8988T (cell line): Measurements from ENCODE around the gene OSBPL3.

Source experiments
- DNase-seq: peaks from one replicate; pipeline ENCODE4 v3.0.0; 2011

The OSBPL3 gene

GRCh38 chr7:24888653-24889052 is 91.3 kb downstream of the OSBPL3 start:
- DNase-seq: no peak

DNA sequence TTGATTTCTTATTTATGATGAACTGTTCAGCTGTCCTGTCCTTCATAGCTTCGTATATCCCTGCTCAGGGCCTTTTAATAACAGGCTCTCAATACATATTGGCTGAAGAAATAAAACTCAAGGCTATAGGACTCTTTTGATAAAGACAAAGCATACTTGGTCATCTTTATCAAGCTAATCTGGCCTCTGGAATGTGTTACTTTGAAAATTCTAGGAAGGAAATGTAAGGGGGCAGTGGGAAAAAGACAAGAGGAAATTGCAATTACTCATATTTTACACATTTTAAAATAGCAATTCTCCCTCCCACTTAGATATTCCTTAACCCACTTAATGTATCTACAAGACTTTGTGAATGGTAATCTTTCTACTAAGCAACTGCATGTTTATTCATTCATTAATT is 94.3 kb downstream of the OSBPL3 start:
- no peak for DNase-seq

DNA sequence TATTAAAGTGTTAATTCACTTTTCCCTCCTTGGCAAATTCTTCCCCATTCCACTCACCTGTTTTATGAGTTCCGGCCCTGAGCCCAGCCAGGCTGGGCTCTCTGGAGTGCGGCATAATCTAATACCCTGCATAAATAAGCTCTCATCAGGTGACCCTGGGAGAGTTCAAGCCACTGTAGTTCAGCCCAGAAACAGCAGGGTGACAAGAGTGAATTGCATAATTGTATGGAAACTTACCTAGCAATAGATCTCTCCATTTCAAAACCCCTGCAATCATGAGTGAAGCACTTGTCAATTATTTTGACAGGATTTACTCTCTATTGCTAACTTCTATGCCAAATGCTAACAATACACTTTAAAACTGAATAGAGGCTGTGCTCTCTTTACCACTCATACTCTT is 94.7 kb downstream of the OSBPL3 start:
- no peak for DNase-seq

- DNase-seq: no peak
Measured at GRCh38 chr7:24884401-24884800, 95.6 kb downstream of the OSBPL3 start.

DNA sequence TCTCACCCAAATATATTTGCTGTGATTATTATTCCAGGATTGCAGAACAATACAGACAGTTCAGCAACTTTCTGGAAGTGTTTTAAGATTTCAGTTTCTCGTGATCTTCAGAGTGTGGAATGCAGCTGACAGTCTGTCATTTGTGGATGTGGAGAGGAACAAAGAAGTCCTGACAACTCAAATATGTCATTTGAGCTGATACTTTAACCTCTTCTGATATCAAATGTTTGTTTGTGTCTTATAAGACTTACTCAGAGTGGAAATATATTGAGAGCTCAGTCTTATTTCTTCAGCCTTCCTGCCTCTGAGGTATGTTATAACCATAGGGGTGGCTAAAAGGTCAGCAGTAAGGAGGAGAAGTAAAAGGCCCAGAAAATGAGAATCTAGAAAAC is 96.4 kb downstream of the OSBPL3 start:
- no peak for DNase-seq

- DNase-seq: no peak
Measured at GRCh38 chr7:24882989-24883621, 96.9 kb downstream of the OSBPL3 start.

DNA sequence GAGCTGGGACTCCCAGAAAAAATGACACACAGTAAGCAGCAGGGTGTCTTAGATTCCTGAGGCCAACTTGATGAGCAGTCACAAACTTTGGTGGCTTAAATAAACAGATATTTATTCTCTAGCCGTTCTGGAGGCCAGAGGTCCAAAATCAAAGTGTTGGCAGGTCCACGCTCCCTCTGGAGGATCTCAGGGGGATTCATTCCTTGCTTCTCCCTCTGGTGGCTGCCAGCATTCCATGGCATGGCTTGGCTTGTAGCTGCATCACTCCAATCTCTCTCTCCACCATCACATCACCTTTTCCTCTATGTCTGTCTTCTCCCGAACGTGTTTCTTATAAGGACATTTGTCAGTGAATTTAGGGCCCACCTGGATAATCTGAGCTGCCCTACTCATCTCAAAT is 98.4 kb downstream of the OSBPL3 start:
- DNase-seq: no peak

GRCh38 chr7:24880886-24881285 is 99.1 kb downstream of the OSBPL3 start:
- no peak for DNase-seq

DNA sequence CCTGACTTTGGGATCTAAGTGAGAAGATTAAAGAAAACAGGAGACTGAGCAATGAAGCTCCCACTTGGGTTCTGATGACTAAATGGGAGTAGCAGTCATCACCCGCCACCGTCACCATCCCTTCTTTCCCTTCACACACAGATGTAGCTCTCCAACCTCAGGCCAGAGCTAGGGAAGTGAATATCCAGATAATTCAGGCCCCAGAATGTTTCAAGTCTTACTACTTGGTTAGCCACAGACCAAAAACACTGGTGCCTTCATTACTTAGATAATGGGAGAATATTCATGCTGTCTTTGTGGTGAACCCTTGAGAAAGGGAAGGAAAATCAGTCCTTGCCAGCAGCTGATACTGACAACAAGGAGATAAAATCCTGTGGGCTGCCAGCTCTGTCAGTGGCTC is 100.7 kb downstream of the OSBPL3 start:
- DNase-seq: no peak

DNA sequence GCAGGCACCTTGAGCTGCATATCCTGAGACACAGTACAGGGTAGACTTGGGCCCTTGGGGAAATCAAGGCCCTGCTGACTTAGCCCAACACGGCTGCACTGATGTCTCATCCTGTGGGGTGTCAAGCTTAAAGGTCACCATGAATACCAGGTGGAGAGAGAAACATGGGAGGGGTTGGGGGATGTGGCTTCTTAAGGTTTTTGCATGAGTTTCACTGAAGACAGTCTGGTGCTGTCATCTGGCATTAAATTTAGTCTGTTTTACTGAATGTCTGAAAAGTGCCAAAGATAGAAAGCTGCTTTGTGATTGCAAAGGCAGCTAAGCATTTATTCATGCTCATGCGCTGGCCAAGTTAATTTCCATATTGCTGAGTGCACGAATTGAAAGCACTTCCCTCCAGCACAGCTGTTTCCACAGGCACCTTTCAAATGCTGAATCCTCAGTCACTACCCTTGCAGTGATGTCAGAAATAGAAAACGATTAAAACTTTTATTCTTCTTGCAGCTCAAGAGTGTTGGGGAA is 102.1 kb downstream of the OSBPL3 start:
- no peak for DNase-seq

GRCh38 chr7:24874791-24875190 is 105.2 kb downstream of the OSBPL3 start:
- DNase-seq: no peak

GRCh38 chr7:24873944-24874343 is 106.0 kb downstream of the OSBPL3 start:
- DNase-seq: no peak

GRCh38 chr7:24871770-24872169 is 108.2 kb downstream of the OSBPL3 start:
- no peak for DNase-seq

DNA sequence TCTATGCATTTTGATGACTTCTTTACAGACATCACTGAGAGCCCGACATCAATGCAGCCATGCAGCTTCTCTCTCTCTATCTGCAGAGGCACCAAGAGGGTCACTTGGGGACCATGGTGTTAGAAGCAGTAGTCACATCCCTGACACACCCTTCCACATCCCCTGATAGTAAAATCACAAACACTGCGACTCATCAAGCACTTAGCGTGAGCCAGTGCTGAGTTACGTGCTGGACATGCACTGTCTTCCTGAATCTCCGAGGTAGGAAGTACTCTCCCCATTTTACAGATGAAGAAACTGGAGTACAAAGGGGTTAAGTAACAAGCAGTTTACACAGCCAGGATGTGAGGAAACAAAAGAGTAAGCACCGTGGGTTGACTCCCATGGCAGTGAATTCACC is 109.2 kb downstream of the OSBPL3 start:
- no peak for DNase-seq

- DNase-seq: no peak
Measured at GRCh38 chr7:24869572-24869971, 110.4 kb downstream of the OSBPL3 start.

DNA sequence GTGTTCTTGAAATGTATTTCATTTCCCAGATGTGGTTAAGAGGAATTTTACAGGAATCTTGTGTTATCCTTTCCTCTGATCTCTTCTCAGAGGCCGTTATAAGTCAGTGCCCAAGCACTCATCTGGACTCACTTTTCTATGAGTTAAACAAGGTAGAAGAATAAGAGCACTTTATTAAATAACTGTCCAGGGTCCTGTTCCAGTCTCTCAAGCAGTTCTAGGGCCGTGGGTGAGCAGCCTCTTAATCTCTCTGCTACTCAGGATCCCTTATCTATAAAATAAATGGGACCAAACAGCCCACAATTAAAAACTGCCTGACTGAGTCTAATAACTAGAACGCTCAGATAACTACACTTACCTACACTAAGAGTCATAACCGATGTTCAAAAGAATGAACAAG is 111.2 kb downstream of the OSBPL3 start:
- DNase-seq: no peak

- no peak for DNase-seq
Measured at GRCh38 chr7:24866004-24866615, 113.9 kb downstream of the OSBPL3 start.

- DNase-seq: no peak
Measured at GRCh38 chr7:24864214-24864817, 115.7 kb downstream of the OSBPL3 start.

- DNase-seq: no peak
Measured at GRCh38 chr7:24863626-24864025, 116.4 kb downstream of the OSBPL3 start.

DNA sequence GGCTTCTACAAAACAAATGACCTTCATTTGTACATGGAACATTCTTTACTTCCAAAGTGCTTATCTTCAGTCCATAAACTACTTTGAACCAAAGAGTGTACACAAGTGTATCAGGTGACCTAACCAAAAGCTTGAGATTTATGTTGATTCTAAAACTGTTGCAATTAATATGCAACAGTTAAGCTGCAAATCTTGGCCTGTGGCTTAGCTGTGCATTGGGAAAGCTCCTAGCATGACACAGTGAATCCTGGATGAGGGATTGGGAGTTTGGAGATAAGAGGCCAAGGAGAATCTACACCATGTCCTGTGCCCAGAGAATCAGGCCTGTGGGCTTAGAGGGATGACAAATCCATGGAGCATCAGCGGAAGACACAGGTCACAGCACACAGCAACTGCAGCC is 117.5 kb downstream of the OSBPL3 start:
- no peak for DNase-seq

GRCh38 chr7:24861336-24861735 is 118.6 kb downstream of the OSBPL3 start:
- DNase-seq: no peak

DNA sequence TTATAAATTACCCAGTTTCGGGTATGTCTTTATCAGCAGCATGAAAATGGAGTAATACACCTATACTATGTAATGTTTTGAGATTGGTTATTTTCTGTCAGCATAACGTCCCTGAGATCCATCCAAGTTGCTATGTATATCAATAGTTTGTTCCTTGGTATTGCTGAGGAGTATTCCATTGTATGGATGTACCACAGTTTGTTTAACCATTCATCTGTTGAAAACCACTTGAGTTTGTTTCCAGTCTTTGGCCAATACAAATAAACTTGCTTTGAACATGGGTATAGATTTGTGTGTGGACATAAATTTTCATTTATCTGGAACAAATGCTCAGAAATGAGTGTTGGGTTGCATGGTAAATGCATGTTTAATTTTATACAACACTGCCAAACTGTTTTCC is 119.4 kb downstream of the OSBPL3 start:
- DNase-seq: no peak

- DNase-seq: no peak
Measured at GRCh38 chr7:24858108-24858977, 121.6 kb downstream of the OSBPL3 start.

DNA sequence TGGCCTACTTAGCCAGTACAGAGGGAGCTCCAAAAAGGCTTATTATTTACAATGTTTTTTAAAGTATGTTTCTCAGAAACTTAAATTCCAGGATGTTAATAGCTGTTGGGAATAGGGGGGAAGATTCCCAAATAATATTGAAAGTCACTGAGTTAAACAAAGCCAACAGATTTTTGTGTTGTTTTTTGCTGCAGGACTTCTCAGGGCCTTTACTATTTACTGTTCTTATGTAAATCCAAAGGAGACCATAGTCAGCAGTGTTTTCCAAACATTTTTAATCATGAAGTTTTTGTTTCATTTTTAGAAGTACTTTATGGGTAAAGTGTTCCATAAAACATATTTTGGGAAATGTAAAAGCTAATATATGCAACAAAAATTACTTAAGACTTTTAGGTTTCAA is 122.4 kb downstream of the OSBPL3 start:
- DNase-seq: no peak
